ENCODE measurements around the gene PRR15.

The PRR15 gene

DNA sequence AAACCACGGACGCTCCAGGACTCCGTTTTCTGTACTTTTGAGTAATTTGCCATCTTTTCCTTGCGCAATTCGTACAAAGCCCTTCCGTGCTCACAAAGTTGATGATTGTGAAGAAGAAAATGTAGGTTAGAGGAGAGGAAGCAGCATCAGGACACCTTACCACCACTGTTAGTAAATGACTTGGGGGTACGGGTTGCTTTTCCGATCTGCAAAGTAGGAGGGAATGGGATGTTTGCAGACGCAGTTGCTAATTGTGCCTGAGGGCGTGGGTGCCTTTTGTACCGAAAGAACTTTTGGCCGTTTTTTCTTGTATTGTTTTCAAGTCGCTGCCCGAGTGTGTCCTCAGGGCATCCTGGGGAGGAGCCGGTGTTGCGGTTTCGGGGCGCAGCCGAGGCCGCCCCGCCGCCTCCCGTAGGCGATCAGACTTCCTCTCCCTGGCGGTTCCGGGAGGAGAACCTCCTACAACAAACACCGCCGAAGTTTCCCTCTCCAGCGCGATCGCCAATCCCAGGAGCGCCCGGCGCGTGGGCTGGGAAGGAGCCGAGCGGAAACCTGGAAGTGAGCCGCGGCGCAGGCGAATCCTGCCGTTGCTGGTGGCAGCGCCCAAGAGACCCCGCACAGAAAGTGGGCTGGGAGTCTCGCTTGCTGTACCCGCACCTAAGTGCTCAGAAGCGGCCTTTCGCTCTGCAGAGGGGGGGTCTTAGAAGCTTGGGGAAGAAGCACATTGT lies 1.0 kb downstream of the PRR15 start:
- no peak for TF ChIP-seq ZFX (IDR thresholded peaks at IDR 0.05)
- TF ChIP-seq, protein P1, sequence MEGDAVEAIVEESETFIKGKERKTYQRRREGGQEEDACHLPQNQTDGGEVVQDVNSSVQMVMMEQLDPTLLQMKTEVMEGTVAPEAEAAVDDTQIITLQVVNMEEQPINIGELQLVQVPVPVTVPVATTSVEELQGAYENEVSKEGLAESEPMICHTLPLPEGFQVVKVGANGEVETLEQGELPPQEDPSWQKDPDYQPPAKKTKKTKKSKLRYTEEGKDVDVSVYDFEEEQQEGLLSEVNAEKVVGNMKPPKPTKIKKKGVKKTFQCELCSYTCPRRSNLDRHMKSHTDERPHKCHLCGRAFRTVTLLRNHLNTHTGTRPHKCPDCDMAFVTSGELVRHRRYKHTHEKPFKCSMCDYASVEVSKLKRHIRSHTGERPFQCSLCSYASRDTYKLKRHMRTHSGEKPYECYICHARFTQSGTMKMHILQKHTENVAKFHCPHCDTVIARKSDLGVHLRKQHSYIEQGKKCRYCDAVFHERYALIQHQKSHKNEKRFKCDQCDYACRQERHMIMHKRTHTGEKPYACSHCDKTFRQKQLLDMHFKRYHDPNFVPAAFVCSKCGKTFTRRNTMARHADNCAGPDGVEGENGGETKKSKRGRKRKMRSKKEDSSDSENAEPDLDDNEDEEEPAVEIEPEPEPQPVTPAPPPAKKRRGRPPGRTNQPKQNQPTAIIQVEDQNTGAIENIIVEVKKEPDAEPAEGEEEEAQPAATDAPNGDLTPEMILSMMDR (conservative IDR thresholded peaks at IDR 0.05) = no peak

DNA sequence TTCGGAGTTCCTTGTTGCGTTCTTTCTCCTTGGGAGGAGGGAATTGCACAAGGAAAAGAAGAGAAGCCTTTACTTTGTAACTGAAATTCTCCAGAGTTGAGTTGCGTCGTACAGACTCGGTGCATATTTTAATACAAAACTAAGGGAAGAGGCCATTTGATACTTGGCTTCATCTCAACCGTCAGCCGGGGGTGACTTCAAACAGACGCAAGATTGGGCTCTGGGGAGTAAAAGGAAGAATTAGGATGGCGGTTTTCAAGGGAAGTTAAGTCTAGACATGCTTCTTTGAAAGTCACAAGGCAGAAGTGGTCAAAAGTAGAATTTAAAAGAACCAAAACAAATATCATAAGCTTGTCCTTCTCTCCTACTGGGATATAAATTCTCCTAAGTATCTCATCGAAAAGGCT lies 1.6 kb downstream of the PRR15 start:
- TF ChIP-seq, protein P1 (conservative IDR thresholded peaks at IDR 0.05) = no peak
- TF ChIP-seq ZFX (IDR thresholded peaks at IDR 0.05) = no peak
- no peak overlapping the region; the same call in 1 of the 2 replicates for H3K27ac ChIP-seq

More for the DNA sequence above, 1.0 kb downstream of the PRR15 start:
- H3K27ac ChIP-seq = no peak overlapping the region; the same call in 1 of the 2 replicates

DNA sequence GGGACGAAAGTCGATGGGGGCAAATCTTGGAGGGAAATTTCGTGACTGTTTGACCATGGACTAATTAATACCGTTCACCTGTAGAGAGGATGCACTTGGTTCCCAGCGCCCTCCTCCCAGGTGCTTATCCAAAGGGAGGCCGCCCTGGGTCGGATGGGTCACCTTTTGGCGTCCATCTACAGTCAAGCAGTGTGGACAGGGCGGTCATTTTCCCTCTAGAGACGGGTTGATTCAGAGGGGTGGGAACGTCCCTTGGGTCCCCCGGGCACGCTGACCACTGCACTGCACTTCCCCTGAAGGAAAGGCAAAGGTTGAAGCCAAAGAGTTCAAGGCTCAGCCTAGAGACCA lies 2.0 kb downstream of the PRR15 start:
- H3K27ac ChIP-seq = no peak overlapping the region

DNA sequence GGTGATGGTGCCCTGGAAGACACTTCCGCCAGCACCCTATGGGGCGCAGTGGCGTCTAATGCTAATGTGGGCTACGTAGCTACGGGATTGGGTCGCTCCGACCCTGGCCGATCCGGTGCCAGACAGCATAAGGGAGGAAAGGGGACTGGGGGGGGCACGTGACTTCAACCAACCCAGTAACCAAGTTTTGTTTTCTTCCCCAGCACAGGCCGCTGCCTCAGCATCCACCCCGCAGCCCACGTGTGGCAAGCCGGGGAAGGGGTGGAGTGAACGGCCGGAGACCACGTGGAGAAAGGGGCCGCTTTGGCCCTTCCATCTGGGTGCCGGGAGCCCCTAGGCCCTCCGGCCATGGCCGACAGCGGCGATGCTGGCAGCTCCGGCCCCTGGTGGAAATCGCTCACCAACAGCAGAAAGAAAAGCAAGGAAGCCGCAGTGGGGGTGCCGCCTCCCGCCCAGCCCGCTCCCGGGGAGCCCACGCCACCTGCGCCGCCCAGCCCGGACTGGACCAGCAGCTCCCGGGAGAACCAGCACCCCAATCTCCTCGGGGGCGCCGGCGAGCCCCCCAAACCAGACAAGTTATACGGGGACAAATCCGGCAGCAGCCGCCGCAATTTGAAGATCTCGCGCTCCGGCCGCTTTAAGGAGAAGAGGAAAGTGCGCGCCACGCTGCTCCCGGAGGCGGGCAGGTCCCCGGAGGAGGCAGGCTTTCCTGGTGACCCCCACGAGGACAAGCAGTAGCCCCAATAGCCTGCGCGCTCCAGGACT lies 2.5 kb downstream of the PRR15 start:
- H3K27ac ChIP-seq = no peak overlapping the region
- TF ChIP-seq ZFX (IDR thresholded peaks at IDR 0.05) = no peak
- TF ChIP-seq, protein P1 (conservative IDR thresholded peaks at IDR 0.05) = no peak

More for the DNA sequence above, 2.0 kb downstream of the PRR15 start:
- TF ChIP-seq, protein P1 (conservative IDR thresholded peaks at IDR 0.05) = no peak
- no peak for TF ChIP-seq ZFX (IDR thresholded peaks at IDR 0.05)

DNA sequence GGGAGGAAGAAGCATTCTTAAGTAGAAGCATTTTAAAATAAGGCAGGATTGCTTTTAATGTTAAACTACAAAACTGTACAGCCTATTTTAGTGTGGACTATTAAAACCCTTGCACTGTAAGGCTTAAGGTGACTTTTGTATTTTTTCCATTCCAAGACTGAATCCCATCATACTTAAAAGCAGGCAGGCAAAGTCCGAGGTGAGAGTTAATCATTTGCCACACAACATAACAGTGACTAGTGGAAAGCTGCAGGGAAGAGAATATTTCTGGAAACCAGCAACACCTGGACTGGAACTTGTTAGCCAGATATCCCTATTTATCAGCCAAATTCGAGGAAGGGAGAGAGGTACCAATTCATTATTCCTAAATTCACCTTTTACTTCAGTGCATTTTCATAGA lies 3.5 kb downstream of the PRR15 start:
- no peak for TF ChIP-seq ZFX (IDR thresholded peaks at IDR 0.05)
- TF ChIP-seq, protein P1 (conservative IDR thresholded peaks at IDR 0.05) = no peak
- no peak overlapping the region for H3K27ac ChIP-seq

DNA sequence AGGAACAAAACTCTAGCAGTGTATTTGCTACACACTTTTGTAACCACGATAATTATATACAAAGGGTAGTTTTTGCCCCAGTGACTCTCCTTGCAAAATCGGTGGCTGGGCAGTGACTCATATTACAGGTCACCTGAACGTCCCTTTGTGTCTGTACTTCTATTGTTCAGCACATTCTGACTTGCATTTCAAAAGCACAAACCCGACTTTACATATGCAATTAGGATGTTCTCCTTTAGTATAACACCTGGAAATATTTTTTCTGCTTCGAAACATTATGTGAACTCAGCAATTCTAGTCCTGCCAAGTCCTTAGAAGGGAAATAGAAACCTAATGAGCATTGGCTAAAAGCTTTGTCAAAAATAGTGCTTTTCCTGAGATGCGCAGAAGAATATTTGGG lies 6.0 kb downstream of the PRR15 start:
- TF ChIP-seq ZFX (IDR thresholded peaks at IDR 0.05) = no peak
- TF ChIP-seq, protein P1 (conservative IDR thresholded peaks at IDR 0.05) = no peak
- no peak overlapping the region for H3K27ac ChIP-seq

DNA sequence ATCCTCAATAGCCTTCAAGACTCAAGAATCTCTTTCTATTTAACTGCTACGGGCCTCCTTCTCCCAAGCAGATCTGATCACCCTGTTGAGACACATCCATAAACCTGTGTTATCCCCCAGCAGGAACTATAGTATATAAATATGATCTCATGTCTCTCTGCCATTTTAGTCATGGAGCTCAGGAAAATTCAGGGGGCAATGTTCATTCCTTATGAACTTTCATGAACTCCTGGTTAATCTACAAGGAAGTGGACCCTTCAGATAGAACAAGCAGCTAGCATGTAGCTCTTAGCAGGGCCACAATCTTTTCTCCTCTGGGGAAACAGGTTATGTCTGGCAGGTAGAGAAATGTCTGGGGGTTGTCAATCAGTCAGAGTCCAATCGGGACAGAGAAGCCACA lies 8.9 kb downstream of the PRR15 start:
- TF ChIP-seq, protein P1 (conservative IDR thresholded peaks at IDR 0.05) = no peak
- no peak for TF ChIP-seq ZFX (IDR thresholded peaks at IDR 0.05)
- H3K27ac ChIP-seq = no peak overlapping the region
